Fibroblast of pulmonary artery (primary cell): Measurements from ENCODE around the gene COL25A1.

ENCODE experiments used
- DNase-seq: peaks from one replicate; pipeline ENCODE4 v3.0.0-alpha.2; 2010; ENCODE audit warnings: low read depth
- H3K4me3 ChIP-seq: replicated peaks from 2 replicates; pipeline ENCODE4 v1.5.1; 2011; ENCODE audit warnings: low read depth, mild to moderate bottlenecking, control low read depth, low read length, moderate library complexity
- CTCF ChIP-seq: IDR thresholded peaks from 2 replicates; pipeline ENCODE4 v1.5.1; 2011; ENCODE audit warnings: mild to moderate bottlenecking, control low read depth, low read length, inconsistent platforms; ENCODE audit errors: missing control alignments

Gene COL25A1

DNA sequence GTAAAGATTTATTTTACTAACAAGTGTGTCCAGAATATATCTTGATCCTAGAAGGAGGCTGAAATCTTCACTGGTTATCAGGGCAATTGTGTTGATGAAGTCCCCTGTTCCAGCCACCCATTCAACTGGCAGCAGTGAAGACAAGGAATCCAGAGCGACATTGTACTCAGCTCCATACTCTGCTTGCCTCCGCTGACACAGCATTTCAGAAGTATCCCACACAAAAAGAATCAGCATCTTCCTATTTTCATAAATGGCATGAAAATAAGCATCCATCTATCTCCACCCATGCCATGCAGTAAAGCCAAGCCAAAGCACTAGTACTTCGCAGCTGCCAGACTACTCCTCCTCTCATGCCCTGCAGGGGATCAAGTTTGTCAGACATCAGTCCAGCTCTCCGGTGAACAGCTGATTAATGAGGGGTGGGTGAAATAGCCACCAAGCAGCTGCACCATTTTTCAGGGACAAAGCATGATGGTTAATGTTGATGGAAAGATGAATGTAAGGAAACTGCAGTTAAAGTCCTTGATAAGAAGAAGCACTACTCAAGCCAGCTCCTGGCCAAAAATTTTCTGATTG lies 54.0 kb downstream of the COL25A1 start:
- no peak for DNase-seq
- H3K4me3 ChIP-seq: no peak overlapping the region
- no peak for TF ChIP-seq CTCF

DNA sequence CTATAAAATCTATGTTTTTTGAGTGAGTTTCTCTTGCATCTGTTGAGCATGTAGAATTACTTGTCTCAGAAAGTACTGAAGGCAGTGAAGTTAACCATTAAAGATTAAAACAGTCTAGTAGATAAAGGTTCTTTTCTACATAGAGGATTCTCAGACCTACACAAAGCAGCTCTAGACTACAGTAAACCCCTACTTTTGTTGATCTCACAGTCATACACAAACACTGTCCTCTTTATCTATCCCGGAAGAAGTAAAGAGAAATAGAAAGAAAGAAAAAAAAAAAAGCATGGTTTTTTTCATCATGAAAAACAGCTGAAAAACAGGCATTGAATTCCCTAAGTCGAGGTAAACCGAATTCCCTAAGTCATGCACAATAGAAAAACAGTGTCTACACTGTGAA lies 58.6 kb downstream of the COL25A1 start:
- no peak overlapping the region for H3K4me3 ChIP-seq
- TF ChIP-seq CTCF: no peak
- no peak for DNase-seq

- TF ChIP-seq CTCF: no peak
- DNase-seq: no peak
- H3K4me3 ChIP-seq: no peak overlapping the region
These were observed 63.7 kb downstream of the COL25A1 start for GRCh38 chr4:109238746-109239145.

DNA sequence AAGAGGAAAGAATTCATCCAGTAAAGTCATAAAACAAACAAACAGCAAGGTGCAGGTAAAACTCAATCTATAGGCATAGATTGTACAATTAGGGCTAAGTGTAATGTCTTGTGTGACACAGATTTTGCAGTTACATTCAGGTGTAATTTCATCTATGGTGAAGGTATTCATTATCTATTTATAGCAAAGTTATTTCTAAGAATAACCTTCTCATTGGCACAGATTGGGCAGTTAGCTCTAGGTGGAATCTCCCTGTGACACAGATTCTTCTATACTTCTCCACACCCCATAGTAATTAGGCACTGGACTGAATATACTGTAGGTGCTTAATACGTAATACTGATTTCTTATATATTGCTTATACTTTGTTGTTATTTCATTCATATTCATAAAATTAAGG lies 66.8 kb downstream of the COL25A1 start:
- no peak for DNase-seq
- no peak for TF ChIP-seq CTCF
- no peak overlapping the region for H3K4me3 ChIP-seq

- TF ChIP-seq CTCF: no peak
- DNase-seq: no peak
- H3K4me3 ChIP-seq: no peak overlapping the region
These were observed 67.9 kb downstream of the COL25A1 start for GRCh38 chr4:109234596-109234995.

- DNase-seq: no peak
- no peak overlapping the region for H3K4me3 ChIP-seq
- no peak for TF ChIP-seq CTCF
These were observed 68.9 kb downstream of the COL25A1 start for GRCh38 chr4:109233570-109233969.

DNA sequence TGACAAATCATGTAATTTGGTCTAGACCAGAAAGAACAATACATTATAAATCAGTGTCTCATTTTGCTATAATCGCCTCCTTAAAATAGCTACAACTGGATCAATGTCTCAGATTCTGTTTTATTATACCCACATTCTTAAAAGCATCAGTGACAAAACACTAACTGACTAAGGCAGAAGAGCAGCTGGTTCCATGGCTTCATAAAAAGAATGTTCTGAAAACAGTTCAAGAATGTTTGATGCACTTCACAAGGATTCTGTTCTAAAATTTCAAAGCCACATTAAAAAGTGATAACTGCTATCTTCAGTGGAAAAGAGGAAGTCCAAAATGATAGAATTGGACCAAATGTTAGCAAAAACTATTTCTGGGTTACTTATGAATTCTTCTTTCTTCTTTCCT lies 69.8 kb downstream of the COL25A1 start:
- no peak for TF ChIP-seq CTCF
- DNase-seq: no peak
- no peak overlapping the region for H3K4me3 ChIP-seq
